NCI-H128 (cell line): Measurements from ENCODE around the gene ACER1.
"Not testable (repeated sequence)": the region's sequence is repeated elsewhere in the genome, so short reads cannot be mapped to it uniquely, and the experiment has no call there.

Source experiments
- DNase-seq: peaks from one replicate; lab custom pipeline; 2025; ENCODE audit not compliant: unreplicated experiment; lab: John Stamatoyannopoulos, UW

ACER1 gene

DNA sequence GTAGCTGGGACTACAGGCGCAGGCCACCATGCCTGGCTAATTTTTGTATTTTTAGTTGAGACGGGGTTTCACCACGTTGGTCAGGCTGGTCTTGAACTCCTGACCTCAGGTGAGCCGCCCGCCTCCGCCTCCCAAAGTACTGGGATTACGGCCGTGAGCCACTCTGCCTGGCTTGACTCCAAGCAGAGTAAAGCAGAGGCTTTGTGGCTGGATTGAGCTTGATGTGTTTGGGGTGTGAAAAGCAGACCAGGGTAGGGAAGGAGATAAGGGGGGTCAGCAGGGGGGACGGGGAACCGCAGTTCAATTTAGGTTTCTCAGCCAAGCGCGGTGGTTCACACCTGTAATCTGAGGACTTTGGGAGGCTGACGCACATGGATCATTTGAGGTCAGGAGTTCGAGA is 23.8 kb upstream of the ACER1 start:
- no peak for DNase-seq

GRCh38 chr19:6355321-6356040 is 22.1 kb upstream of the ACER1 start:
- not testable (repeated sequence) for DNase-seq

GRCh38 chr19:6354098-6354674 is 20.8 kb upstream of the ACER1 start:
- no peak for DNase-seq

DNA sequence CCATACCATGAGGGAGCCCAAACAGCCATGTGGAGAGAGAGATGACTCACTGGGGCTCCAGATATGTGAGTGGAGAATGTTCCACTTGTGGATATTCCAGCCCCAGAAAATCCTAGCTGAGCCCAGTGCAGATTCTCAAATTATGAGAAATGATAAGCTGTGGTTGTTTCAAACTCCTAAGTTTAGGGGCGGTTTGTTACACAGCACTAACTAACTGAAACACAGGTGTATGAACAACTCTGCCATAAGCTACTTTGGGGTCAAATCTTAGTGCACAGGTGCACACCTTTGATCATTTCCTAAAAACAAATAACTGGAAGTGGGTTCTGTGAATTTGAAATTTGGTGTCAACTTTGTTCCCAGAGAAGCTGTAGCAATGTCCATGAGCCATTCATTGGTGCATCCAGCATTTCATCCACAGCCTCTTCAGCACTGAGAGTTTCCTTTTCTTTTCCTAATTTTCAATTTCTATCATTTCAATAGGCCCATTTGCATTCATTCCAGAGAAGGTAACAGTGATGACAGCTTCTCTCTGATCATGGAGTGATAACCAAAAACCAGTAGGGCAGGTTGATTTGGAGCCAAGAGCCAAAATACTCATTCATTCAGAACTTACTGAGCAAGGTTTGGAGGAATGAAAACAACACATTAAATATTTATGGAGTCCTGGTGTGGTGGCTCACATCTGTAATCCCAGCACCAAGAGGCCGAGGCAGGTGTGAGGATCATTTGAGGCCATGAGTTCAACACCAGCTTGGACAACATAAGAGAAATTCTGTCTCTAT is 19.2 kb upstream of the ACER1 start:
- DNase-seq, result no peak

DNA sequence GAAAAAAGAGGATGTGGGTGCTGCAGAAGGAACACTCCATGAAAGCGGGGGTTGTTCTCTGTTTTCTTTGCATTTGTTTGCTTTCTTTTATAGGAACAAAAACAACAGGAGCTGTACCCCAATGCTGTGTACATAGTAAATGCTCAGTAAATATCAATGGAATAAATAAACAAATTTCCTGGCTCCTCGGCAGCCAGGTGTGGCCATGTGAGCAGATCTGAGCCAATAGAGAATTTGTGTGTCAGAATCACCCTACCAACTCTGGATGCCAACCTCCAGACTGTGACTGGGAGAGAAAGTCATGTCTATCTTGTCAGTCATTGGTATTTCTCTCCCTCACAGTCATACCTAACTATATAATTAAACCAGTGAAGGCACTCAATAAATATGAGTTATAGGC is 17.3 kb upstream of the ACER1 start:
- DNase-seq, result no peak

DNA sequence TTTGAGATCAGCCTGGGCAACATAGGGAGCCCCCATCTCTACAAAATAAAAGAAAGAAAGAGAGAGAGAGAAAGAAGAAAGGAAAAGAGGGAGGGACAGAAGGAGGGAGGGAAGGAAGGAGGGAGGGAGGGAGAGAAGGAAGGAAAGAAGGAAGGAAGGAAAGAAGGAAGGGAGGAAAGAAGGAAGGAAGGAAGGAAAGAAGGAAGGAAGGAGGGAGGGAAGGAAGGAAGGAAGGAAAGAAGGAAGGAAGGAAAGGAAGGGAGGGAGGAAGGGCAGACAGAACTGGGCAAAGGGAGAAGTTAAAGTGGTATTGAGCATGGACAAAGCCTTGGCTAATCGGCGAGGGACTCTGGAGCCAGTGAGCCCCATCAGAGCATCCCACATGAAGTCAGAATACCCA is 15.9 kb upstream of the ACER1 start:
- not testable (repeated sequence) for DNase-seq

DNA sequence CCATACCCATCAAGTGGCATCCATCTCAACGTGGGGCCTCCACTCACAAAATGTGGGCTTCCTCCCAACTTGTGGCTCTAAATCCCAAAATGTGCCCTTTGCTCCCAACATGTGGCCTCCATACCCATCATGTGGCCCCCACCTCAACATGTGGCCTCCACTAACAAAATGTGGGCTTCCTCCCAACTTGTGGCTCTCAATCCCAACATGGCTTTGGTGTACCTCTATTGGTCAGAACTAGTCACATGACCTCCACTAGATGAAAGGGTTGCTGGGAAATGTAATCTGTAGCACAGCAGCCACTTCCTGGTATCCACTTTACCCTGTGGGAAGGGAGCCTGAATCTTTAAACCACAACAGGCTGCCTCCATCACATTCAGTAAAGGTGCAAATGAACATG is 10.1 kb upstream of the ACER1 start:
- no peak for DNase-seq

DNA sequence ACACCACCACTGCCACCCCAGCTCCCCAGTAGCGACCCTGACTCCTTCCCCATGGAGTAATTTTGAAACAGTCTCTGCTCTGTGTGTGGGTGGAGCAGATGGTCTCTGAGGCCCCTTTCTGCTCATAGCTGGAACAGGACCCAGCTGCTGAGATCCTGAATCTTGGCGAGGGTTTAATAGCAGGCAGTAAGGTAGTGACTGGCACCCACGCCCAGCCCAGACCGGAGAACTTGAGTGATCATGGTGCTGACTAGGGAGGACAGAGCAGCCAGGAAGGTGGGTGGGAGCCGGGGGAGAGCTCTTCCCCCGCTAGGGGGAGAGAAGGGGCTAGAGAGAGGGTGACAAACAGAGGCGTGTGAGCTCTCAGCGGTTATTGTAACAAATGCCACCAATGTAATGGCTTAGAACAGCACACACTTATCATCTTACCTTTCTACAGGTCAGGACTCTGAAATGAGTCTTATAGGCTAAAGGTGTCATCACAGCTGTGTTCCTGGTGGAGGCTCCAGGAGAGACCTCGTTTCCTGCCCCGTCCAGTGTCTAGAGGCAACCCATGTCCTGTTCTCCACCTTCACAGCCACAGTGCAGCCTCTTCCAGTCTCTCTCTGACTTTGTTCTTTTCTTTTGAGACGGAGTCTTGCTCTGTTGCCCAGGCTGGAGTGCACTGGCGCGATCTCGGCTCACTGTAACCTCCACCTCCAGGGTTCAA is 7.2 kb upstream of the ACER1 start:
- no peak for DNase-seq

DNA sequence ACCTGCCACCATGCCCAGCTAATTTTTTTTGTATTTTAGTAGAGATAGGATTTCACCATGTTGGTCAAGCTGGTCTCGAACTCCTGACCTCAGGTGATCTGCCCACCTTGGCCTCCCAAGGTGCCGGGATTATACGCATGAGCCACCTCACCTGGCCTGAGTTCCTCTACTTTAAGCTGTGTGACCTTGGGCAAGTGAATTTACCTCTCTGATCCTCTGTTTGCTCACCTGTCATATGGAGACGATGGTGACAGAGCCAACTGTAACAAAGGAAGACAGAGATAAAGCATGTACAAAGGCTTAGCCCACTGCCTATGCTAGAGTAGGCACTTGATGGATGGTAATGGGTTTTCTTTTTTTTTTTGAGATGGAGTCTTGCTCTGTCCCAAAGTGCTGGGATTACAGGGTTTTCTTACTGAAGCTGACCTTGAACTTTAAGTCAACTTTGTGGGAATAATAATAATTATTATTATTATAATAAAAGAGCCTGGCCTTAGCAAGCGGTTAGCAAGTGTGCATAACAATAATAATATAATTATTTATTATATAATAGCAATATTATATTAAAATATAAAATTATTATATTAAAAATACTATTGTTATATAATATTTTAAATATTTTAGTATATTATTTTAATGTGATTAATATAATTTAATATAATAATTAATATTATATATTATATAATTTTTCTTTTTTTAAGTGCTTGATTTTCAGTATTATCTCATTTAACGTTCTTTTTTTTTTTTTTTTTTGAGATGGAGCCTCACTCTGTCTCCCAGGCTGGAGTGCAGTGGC is 1.3 kb upstream of the ACER1 start:
- DNase-seq, result no peak

GRCh38 chr19:6326815-6327214 is 6.6 kb downstream of the ACER1 start:
- DNase-seq, result no peak

GRCh38 chr19:6325614-6326013 is 7.8 kb downstream of the ACER1 start:
- DNase-seq, result no peak

GRCh38 chr19:6324757-6325156 is 8.7 kb downstream of the ACER1 start:
- DNase-seq, result no peak

- DNase-seq, result no peak
Observed at GRCh38 chr19:6322284-6322683, 11.1 kb downstream of the ACER1 start.

DNA sequence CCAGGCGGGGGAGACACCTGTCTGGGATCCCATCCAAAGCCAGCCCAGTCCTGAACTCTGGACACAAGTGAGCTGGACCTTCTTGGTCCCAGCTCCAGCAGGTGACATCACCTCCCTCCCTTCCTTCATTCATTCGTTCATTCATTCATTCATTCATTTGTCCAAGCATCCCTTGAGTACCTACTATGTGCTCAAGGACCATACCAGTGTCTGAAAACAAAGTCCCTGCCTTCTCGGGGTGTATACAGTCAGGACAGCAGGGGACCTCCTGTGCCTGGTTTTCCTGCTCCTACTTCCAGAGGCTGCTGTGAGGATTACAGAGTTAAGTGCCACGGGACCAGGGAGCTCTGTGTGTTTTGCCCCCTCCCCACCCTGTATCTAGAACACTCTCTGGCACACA is 14.0 kb downstream of the ACER1 start:
- no peak for DNase-seq

DNA sequence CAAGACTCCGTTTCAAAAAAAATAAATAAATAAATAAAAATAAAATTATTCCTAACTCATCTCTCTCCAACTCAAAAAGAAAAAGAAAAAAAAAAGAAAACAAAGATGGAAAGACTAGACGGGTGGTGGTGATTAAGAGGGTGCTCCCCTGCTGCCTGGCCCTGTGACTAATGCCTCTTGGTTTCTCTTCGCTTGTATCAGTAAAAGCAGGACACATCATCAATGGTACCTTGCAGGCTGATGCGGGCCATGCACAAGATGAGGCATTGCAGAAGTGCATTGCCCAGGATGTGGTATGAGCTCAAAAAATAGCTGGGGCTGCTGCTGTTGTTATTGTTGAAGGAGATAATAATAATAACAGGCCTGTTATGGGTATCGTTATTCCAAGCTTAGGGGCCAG is 14.6 kb downstream of the ACER1 start:
- no peak for DNase-seq

DNA sequence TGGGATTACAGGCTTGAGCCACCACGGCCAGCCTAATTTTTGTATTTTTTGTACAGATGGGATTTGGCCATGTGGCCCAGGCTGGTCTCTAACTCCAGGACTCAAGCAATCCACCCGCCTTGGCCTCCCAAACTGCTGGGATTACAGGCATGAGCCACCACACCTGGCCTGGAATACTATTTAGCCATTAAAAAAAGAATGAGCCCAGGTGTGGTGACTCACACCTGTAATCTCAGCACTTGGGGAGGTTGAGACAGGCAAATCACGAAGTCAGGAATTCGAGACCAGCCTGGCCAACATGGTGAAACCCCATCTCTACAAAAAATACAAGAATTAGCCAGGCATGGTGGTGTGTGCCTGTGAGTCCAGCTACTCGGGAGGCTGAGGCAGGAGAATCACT is 17.8 kb downstream of the ACER1 start:
- not testable (repeated sequence) for DNase-seq

DNA sequence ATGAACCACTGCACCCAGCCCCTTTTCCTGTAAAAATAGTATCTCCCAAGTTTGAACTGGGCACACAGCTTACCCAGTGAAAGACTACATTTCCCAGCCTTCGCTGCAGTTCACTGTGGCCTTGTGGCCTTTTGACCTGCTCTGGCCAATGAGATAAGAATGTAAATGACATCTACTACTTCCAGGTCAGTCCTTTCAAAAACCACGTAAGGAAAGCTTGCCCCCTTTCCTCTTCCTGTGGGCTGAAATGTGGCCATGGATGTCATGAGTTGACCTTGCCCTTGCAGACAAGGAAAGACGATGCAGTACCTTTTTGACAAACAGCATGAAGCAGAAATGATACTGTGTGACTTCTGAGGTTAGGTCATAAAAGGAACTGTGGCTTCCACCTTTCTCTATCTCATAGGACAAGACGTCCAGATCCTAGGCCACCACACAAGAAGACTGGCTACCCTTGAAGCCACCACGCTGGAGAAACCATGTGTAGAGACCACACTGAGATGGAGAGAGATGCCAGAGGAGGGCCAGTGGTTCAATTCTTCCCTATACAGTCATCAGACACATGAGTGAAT is 19.9 kb downstream of the ACER1 start:
- DNase-seq, result no peak

DNA sequence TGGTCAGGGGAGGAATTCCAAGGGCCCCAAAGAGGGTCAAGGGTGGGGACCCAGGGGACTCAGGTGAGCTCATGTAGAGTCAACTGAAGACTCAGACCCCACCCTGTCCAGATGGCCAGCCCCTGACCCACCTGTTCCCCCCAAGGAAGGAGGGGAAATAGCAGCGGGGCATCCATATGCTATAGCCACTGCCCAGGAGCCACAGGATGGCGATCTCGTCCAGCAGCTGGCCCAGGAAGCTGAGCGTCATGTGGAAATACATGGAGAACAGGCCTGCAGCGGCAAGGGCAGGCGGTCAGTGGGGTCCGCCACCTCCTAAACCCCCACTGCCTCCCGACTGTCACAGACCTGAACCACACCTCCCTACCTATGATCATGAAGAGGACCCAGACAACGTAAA is 21.4 kb downstream of the ACER1 start:
- DNase-seq, result no peak

- no peak for DNase-seq
Observed at GRCh38 chr19:6298413-6298812, 35.0 kb downstream of the ACER1 start.

GRCh38 chr19:6297202-6297601 is 36.2 kb downstream of the ACER1 start:
- DNase-seq, result no peak

DNA sequence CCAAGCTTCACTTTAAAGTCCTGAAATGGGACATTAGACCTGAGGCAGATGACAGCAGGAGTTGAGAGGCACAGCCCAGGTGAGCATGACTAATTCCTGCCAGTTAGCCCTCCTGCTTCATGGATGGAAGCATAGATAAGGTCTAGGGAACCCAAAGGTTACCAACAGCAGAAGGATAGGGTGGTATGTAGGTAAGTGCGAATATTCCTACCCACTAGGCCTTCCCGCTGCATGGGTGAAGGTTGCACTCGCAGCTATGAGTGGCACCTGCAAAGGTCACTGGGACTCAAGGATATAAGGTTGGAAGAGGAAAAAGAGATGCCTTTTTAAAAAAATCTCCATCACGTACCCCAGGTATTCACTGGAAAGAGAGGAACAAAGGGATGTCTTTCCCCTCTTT is 41.4 kb downstream of the ACER1 start:
- DNase-seq, result no peak
